Mesodermal cell (in vitro differentiated cells): ENCODE measurements around the gene SRRT.

Experiments
- H3K27ac ChIP-seq: 2 replicates; pipeline ENCODE4 v1.7.0; 2013; ENCODE audit warnings: mild to moderate bottlenecking, low read depth, low read length, moderate library complexity; ENCODE audit not compliant: severe bottlenecking
- H3K36me3 ChIP-seq: 2 replicates; pipeline ENCODE4 v1.7.1; 2013; ENCODE audit warnings: mild to moderate bottlenecking, low read length, moderate library complexity; ENCODE audit not compliant: control insufficient read depth, insufficient read depth
- H3K4me1 ChIP-seq: one replicate; pipeline ENCODE4 v1.7.1; 2013; ENCODE audit warnings: mild to moderate bottlenecking, low read length; ENCODE audit not compliant: insufficient read depth, control insufficient read depth, poor library complexity, severe bottlenecking
- H3K4me3 ChIP-seq: 2 replicates; pipeline ENCODE4 v1.7.0; 2013; ENCODE audit warnings: low read length, control low read depth, mild to moderate bottlenecking; ENCODE audit not compliant: insufficient read depth, poor library complexity, severe bottlenecking; ENCODE audit errors: extremely low read depth
- H3K9me3 ChIP-seq: 2 replicates; pipeline ENCODE4 v1.7.1; 2013; ENCODE audit warnings: mild to moderate bottlenecking, low read length, moderate library complexity; ENCODE audit not compliant: control insufficient read depth
- WGBS, 2 experiments: methylation state at CpG; one replicate each; pipeline ENCODE4 v1.1.5; 2013; ENCODE audit warnings: missing lambda C conversion rate in 2 of 2; ENCODE audit not compliant: insufficient coverage in 2 of 2; 5-methylcytosine and 5-hydroxymethylcytosine counted together

SRRT gene

GRCh38 chr7:100859856-100860255 lies 15.0 kb upstream of the SRRT start:
- H3K9me3 ChIP-seq = no peaks in the 10 kb centered on the region
- no peak overlapping the region for H3K27ac ChIP-seq
- peaks cover 34% of the 10 kb centered on the region for H3K36me3 ChIP-seq
- no peak overlapping the region for H3K4me3 ChIP-seq
- 88 to 93% methylated on average over 13 to 14 of the region's 15 CpGs for WGBS, 2 experiments
- H3K4me1 ChIP-seq = peaks cover 8% of the 10 kb centered on the region

DNA sequence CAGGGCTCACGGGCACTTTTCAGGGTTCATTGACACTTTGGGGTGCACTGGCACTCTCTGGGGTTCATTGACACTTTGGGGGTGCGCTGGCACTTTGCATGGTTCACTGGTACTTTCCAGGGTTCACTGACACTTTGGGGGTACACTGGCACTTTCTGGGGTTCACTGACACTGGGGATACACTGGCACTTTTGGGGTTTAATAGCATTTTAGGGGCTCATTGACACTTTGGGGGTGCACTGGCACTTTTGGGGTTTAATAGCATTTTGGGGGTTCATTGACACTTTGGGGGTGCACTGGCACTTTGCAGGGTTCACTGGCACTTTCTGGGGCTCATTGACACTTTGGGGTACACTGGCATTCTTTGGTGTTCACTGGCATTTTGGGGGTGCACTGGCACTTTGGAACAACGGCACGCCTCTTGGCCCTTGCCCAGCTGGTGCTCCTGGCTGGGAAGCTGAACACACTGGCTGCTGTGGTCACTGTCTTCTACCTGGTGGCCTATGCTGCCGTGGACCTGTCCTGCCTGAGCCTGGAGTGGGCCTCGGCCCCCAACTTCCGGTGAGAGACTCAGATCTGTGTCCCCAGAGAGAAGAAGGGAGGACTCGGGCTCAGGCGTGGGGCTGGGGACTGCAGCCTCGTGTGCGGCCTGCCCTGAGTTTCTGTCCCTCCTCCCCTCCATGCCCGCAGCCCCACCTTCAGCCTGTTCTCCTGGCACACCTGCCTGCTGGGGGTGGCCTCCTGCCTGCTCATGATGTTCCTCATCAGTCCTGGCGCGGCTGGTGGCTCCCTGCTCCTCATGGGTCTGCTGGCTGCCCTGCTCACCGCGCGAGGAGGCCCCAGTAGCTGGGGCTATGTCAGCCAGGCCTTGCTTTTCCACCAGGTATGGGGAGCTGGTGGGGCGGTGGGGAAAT lies 13.9 kb upstream of the SRRT start:
- WGBS, 2 experiments = 91 to 92% methylated on average over 12 to 16 of the region's 18 CpGs
- Histone ChIP-seq H3K9me3 (no peaks in the 10 kb centered on the region), H3K36me3 (peaks cover 31% of the 10 kb centered on the region), H3K27ac (no peak overlapping the region), H3K4me1 (peaks cover 8% of the 10 kb centered on the region), H3K4me3 (no peak overlapping the region)

GRCh38 chr7:100861616-100861985 lies 13.3 kb upstream of the SRRT start:
- peaks cover 26% of the 10 kb centered on the region for H3K36me3 ChIP-seq
- peaks cover 5% of the 10 kb centered on the region for H3K4me1 ChIP-seq
- H3K27ac ChIP-seq = no peak overlapping the region
- H3K4me3 ChIP-seq = no peak overlapping the region
- H3K9me3 ChIP-seq = no peaks in the 10 kb centered on the region
- 98 to 100% methylated on average over 2 to 7 of the region's 14 CpGs for WGBS, 2 experiments

- H3K9me3 ChIP-seq = no peaks in the 10 kb centered on the region
- peaks cover 2% of the 10 kb centered on the region for H3K4me1 ChIP-seq
- WGBS, 2 experiments = 87 to 92% methylated on average over 9 of the region's 10 CpGs
- H3K4me3 ChIP-seq = no peak overlapping the region
- no peak overlapping the region for H3K27ac ChIP-seq
- H3K36me3 ChIP-seq = peaks cover 22% of the 10 kb centered on the region
Measured at GRCh38 chr7:100863406-100863950, 11.4 kb upstream of the SRRT start.

GRCh38 chr7:100864263-100864845 lies 10.5 kb upstream of the SRRT start:
- Histone ChIP-seq H3K4me1 (peaks cover 7% of the 10 kb centered on the region), H3K27ac (no peak overlapping the region), H3K9me3 (no peaks in the 10 kb centered on the region), H3K4me3 (no peak overlapping the region), H3K36me3 (peaks cover 26% of the 10 kb centered on the region)
- 94 to 97% methylated on average over 5 to 8 of the region's 12 CpGs for whole genome bisulfite sequencing, 2 experiments

DNA sequence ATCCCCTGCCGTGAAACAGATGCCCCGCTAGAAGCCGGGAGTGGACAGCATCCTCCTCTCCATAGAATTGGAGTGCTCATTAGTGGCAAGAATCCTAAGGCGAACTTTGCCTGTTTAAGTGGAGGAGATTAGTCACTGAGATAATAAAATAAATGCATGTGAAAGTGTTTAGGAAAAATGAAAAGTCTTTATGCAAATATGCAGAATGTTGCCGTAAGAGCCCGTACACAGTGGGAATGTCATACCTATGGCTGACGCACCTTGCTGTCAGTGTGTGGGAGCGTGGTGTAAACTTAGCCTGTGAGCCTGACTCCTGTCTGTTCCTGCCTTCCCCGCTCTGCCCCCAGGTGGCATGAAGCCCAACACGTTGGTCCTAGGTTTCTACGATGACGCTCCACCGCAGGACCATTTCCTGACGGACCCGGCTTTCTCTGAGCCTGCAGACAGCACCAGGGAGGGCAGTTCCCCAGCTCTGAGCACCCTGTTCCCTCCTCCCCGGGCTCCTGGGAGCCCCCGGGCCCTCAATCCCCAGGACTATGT lies 9.5 kb upstream of the SRRT start:
- no peak overlapping the region for H3K27ac ChIP-seq
- 86 to 91% methylated on average over 17 of the region's 17 CpGs for WGBS, 2 experiments
- no peak overlapping the region for H3K4me3 ChIP-seq

DNA sequence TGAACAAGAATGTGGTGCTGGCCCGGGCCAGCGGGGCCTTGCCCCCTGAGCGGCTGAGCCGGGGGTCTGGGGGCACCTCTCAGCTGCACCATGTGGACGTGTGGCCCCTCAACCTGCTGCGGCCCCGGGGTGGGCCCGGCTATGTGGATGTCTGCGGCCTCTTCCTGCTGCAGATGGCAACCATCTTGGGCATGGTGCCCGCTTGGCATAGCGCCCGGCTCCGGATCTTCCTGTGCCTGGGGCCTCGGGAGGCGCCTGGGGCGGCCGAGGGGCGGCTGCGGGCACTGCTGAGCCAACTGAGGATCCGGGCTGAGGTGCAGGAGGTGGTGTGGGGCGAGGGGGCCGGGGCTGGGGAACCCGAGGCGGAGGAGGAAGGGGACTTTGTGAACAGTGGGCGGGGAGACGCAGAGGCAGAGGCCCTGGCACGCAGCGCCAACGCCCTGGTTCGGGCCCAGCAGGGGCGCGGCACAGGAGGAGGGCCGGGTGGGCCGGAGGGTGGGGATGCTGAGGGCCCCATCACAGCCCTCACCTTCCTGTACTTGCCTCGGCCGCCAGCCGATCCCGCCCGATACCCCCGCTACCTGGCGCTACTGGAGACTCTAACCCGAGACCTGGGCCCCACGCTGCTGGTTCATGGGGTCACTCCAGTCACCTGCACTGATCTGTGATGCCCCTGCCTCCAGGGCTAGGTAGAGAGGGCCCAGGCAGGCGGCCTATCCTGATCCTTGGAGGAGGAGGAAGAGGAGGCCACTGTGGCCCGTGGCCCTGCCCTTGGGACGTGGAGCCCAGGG lies 8.8 kb upstream of the SRRT start:
- H3K4me3 ChIP-seq = peak overlapping the region; percentile 98
- 94 to 98% methylated on average over 31 to 38 of the region's 46 CpGs for WGBS, 2 experiments
- H3K4me1 ChIP-seq = peaks cover 7% of the 10 kb centered on the region
- H3K27ac ChIP-seq = no peak overlapping the region
- H3K9me3 ChIP-seq = no peaks in the 10 kb centered on the region
- H3K36me3 ChIP-seq = peaks cover 28% of the 10 kb centered on the region

More for the DNA sequence above, 9.5 kb upstream of the SRRT start:
- peaks cover 28% of the 10 kb centered on the region for H3K36me3 ChIP-seq
- H3K9me3 ChIP-seq = no peaks in the 10 kb centered on the region
- peaks cover 7% of the 10 kb centered on the region for H3K4me1 ChIP-seq

DNA sequence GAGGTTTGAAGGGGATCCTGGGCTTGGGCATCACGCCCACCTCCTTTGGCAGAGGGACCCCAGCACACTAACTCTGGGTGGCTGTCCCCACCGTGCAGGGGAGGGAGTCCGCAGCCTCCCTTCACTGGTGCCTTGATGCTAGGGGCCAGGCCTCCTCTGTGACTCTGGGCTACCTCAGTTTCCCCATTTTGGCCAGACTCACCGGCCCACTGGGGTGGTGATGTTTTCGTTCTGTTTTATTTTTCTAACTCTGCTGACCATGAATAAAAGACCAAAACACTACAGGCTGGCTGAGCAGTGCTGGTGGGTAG lies 8.2 kb upstream of the SRRT start:
- H3K4me3 ChIP-seq = peak overlapping the region; percentile 98
- H3K27ac ChIP-seq = peak overlapping the region; percentile 90
- H3K36me3 ChIP-seq = peaks cover 28% of the 10 kb centered on the region
- H3K4me1 ChIP-seq = peaks cover 7% of the 10 kb centered on the region
- no peaks in the 10 kb centered on the region for H3K9me3 ChIP-seq
- 86 to 88% methylated on average over 1 to 3 of the region's 5 CpGs for WGBS, 2 experiments

- H3K36me3 ChIP-seq = peaks cover 32% of the 10 kb centered on the region
- H3K4me3 ChIP-seq = peak within 1 kb of the TSS; percentile 98
- no peaks in the 10 kb centered on the region for H3K9me3 ChIP-seq
- WGBS, 2 experiments = 0 to 1% methylated on average over 17 to 27 of the region's 42 CpGs
- H3K27ac ChIP-seq = peak within 1 kb of the TSS; percentile 90
- peaks cover 7% of the 10 kb centered on the region for H3K4me1 ChIP-seq
Measured at GRCh38 chr7:100867040-100867775, 7.7 kb upstream of the SRRT start, which contains the start of gene TRIP6. TRIP6 (plus strand) TSS chr7:100867387; CDS start chr7:100867498, 111 bp downstream.
